ENCODE measurements around the gene KIAA0408. TPM values are rescaled to one million over a fixed set of nuclear protein-coding genes. Genes with fewer than 3 reads are reported as not detected.

Gene KIAA0408
- total RNA-seq, 6 experiments from 2014 or later = 0.06 to 0.33 (median 0.16) TPM; not detected in 2

DNA sequence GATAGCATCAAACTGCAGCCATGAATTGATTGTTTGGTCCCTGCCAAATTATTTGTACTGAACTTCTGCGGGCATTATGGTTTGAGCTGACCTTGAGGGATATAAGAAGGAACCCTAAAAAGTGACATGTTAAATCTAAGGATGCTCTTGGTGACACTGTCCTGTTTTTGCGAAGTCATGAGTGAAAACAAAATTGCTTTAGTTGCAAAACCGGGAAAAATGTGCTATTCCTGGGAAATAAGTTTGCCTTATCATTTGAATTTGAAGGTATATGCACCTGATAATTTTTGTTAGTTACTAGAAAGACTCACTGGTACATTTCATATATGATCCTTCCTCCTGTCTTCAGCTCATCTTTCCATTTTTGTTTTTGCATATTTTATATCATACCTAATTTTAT, 7.8 kb downstream of the KIAA0408 start:
- no peaks in the 10 kb centered on the region for H3K9me3 ChIP-seq
- no peak overlapping the region for H3K4me3 ChIP-seq
- no peaks in the 10 kb centered on the region for H3K36me3 ChIP-seq
- ATAC-seq = no peak
- no peak for DNase-seq
- 86% methylated on average over 3 of the region's 3 CpGs for WGBS (ENCODE audit: insufficient coverage, low coverage, low lambda C conversion rate, missing lambda C conversion rate)
- no peaks in the 10 kb centered on the region for H3K27me3 ChIP-seq
- intact Hi-C loops (cut with DNase I) = no loop called here
- no peak for TF ChIP-seq POLR2A (IDR thresholded peaks at IDR 0.05)
- TF ChIP-seq, protein P1, sequence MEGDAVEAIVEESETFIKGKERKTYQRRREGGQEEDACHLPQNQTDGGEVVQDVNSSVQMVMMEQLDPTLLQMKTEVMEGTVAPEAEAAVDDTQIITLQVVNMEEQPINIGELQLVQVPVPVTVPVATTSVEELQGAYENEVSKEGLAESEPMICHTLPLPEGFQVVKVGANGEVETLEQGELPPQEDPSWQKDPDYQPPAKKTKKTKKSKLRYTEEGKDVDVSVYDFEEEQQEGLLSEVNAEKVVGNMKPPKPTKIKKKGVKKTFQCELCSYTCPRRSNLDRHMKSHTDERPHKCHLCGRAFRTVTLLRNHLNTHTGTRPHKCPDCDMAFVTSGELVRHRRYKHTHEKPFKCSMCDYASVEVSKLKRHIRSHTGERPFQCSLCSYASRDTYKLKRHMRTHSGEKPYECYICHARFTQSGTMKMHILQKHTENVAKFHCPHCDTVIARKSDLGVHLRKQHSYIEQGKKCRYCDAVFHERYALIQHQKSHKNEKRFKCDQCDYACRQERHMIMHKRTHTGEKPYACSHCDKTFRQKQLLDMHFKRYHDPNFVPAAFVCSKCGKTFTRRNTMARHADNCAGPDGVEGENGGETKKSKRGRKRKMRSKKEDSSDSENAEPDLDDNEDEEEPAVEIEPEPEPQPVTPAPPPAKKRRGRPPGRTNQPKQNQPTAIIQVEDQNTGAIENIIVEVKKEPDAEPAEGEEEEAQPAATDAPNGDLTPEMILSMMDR (IDR thresholded peaks at IDR 0.05) = no peak
- no peaks in the 10 kb centered on the region for H3K4me1 ChIP-seq
- H3K27ac ChIP-seq = no peak overlapping the region

DNA sequence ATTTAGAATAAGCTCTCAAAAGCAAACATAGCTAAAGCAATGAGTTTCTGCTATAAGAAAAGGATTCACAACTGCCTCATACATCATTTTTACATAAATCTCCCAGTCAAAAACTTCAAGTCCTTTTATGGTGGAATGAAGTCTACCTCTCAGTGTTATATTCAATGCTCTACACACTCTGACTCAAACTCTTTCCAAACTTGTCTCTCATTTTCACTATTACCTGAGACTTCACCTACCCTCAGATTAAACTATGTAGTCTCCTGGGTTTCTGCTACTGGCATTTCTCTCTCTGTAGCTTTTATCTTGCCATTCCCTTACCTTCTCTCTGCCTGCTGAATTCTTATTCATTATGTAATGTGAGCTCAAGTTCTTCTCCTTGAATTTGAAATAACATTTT, 11.4 kb downstream of the KIAA0408 start:
- no peak for TF ChIP-seq POLR2A (IDR thresholded peaks at IDR 0.05)
- TF ChIP-seq, protein P1 (IDR thresholded peaks at IDR 0.05) = no peak
- intact Hi-C loops (cut with DNase I) = no loop called here
- Histone ChIP-seq H3K4me3 (no peak overlapping the region), H3K27me3 (no peaks in the 10 kb centered on the region), H3K36me3 (no peaks in the 10 kb centered on the region), H3K4me1 (no peaks in the 10 kb centered on the region), H3K9me3 (no peaks in the 10 kb centered on the region), H3K27ac (no peak overlapping the region)
- no peak for DNase-seq
- no peak for ATAC-seq

DNA sequence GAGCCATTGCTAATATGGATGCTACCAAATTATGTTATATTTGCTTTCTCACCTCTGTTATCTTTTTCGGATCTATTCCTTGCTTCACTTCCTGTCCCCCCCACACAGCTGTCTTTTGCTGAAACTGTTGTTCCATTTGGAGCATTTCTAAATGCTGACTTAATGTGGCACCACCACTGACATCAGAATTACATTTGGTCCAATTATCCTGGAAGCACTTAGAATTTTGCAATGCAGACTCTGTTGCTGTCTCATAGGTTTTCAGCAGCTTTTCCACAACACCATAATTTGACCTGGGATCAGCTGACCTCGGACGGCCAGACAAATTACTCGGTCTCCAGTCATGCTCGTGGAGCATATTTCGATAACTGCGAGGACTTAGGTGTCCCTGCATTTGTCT, 12.8 kb downstream of the KIAA0408 start:
- Histone ChIP-seq H3K36me3 (no peaks in the 10 kb centered on the region), H3K27me3 (no peaks in the 10 kb centered on the region), H3K4me3 (no peak overlapping the region), H3K4me1 (no peaks in the 10 kb centered on the region), H3K27ac (no peak overlapping the region), H3K9me3 (no peaks in the 10 kb centered on the region)
- WGBS (ENCODE audit: insufficient coverage, low coverage, low lambda C conversion rate, missing lambda C conversion rate) = 90% methylated on average over 7 of the region's 7 CpGs
- TF ChIP-seq POLR2A (IDR thresholded peaks at IDR 0.05) = no peak
- TF ChIP-seq, protein P1 (IDR thresholded peaks at IDR 0.05) = no peak
- ATAC-seq (no peak), DNase-seq (no peak)
- intact Hi-C loops (cut with DNase I) = no loop called here

DNA sequence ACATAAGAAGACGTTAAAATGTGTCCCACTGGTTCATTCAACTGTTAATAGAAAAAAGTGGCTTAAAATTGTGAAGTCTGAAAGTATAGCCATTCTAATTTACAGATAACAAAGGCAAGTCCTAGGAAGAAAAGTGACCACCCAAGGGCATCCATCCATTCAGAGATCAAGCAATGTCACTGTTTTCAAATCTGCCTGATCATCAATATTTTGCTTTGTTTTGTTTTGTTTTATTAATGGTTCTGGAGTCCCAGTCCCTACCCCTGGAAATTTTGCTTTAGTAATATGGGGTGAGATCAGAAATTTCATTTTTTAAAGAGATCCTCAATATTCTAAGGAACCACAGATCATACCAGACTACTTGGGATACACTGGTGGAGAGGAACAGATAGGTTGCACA, 17.3 kb downstream of the KIAA0408 start:
- Histone ChIP-seq H3K4me1 (no peaks in the 10 kb centered on the region), H3K9me3 (no peaks in the 10 kb centered on the region), H3K36me3 (no peaks in the 10 kb centered on the region), H3K27me3 (no peaks in the 10 kb centered on the region), H3K27ac (no peak overlapping the region), H3K4me3 (no peak overlapping the region)
- intact Hi-C loops (cut with DNase I) = no loop called here
- no peak for DNase-seq
- 50% methylated on average over 1 of the region's 1 CpG for WGBS (ENCODE audit: insufficient coverage, low coverage, low lambda C conversion rate, missing lambda C conversion rate)
- TF ChIP-seq, protein P1 (IDR thresholded peaks at IDR 0.05) = no peak
- TF ChIP-seq POLR2A (IDR thresholded peaks at IDR 0.05) = no peak
- ATAC-seq = no peak

DNA sequence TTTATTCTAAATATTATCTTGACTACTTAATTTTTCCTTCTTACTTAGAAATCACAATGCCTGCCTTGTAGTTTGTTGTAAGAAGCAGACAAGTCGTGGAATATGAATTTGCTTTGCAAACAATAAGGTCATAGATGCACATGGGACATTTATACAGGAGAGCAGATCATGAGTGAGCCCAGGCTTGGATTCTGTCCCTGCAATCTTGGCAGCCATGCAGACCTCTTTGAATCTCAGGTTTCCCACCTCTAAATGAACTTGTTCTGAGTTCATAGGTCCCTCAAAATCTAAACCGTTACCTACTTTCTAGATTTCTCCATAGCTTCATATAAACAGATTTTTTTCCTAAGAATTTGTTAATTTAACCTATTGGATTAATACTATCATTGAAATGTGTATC, 19.5 kb downstream of the KIAA0408 start:
- Histone ChIP-seq H3K4me1 (no peaks in the 10 kb centered on the region), H3K9me3 (no peaks in the 10 kb centered on the region), H3K36me3 (no peaks in the 10 kb centered on the region), H3K27me3 (no peaks in the 10 kb centered on the region), H3K4me3 (no peak overlapping the region), H3K27ac (no peak overlapping the region)
- 23% methylated on average over 2 of the region's 2 CpGs for WGBS (ENCODE audit: insufficient coverage, low coverage, low lambda C conversion rate, missing lambda C conversion rate)
- intact Hi-C loops (cut with DNase I) = no loop called here
- no peak for ATAC-seq
- no peak for TF ChIP-seq POLR2A (IDR thresholded peaks at IDR 0.05)
- TF ChIP-seq, protein P1 (IDR thresholded peaks at IDR 0.05) = no peak
- no peak for DNase-seq
